ENCODE measurements around the gene LPCAT3.

GRCh38 chr12:7031306-7031705 lies 13.0 kb upstream of the LPCAT3 start:
- TF ChIP-seq, protein P1, sequence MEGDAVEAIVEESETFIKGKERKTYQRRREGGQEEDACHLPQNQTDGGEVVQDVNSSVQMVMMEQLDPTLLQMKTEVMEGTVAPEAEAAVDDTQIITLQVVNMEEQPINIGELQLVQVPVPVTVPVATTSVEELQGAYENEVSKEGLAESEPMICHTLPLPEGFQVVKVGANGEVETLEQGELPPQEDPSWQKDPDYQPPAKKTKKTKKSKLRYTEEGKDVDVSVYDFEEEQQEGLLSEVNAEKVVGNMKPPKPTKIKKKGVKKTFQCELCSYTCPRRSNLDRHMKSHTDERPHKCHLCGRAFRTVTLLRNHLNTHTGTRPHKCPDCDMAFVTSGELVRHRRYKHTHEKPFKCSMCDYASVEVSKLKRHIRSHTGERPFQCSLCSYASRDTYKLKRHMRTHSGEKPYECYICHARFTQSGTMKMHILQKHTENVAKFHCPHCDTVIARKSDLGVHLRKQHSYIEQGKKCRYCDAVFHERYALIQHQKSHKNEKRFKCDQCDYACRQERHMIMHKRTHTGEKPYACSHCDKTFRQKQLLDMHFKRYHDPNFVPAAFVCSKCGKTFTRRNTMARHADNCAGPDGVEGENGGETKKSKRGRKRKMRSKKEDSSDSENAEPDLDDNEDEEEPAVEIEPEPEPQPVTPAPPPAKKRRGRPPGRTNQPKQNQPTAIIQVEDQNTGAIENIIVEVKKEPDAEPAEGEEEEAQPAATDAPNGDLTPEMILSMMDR (conservative IDR thresholded peaks at IDR 0.05), result no peak
- no peak for TF ChIP-seq ZFX (IDR thresholded peaks at IDR 0.05)
